SK-N-MC (cell line): ENCODE results near the gene CACNA1C.

Experiments
- EZH2 ChIP-seq: fragments of 200-600 bp; sonication (generic); IDR thresholded peaks from one replicate; pipeline ENCODE4 v1.6.1; 2017; ENCODE audit warnings: antibody characterized with exemption
- POLR2AphosphoS5 ChIP-seq: IDR thresholded peaks from 2 replicates; pipeline ENCODE4 v1.6.1; 2012; ENCODE audit warnings: mild to moderate bottlenecking, low read depth, low read length, borderline replicate concordance

DNA sequence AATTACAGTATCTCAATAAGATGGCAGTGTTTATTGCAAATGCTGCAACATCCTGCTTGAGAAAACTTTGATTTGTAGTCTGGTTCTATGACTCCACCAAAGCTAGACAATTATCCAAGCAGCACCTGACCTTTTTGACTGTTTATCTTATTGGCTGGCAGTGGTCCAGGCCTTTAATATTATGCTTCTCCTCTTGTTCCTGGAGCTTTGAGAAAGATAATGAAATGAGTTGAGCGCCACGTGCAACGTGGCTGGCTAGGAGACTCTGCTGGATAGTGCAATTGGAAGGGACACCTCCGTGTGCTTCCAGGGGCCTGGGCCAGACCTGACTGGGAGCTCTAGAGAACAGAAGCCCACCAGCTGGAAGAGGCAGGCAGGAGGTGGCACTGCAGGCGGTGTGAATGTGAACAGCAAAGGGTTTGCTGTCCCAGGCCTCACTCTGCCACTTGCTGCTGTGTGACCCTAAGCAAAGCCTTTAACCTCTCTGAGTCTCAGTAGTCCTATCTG, 349.3 kb downstream of the CACNA1C start:
- TF ChIP-seq EZH2 (no peak), POLR2AphosphoS5 (no peak)
